Gastrocnemius medialis (tissue), 4 donors: ENCODE results near the gene ZBTB1.

Source experiments
- CTCF ChIP-seq, 5 experiments: fragments of 450-650 bp in 3 of 5; fragments of 200-600 bp in 2 of 5; sonication (generic) in 2 of 5; IDR thresholded peaks in 4 of 5; conservative IDR thresholded peaks in 1 of 5; 1 replicate in 4 of 5; 2 replicates in 1 of 5; pipeline ENCODE4 v1.5.1; 2016 to 2019; ENCODE audit warnings: antibody characterized with exemption in 5 of 5, mild to moderate bottlenecking in 3 of 5, moderate library complexity in 3 of 5
- POLR2A ChIP-seq, 2 donors: fragments of 450-650 bp; IDR thresholded peaks; one replicate each; pipeline ENCODE4 v1.6.1; 2017; ENCODE audit warnings: antibody characterized with exemption in 2 of 2, mild to moderate bottlenecking in 2 of 2, moderate library complexity in 2 of 2

DNA sequence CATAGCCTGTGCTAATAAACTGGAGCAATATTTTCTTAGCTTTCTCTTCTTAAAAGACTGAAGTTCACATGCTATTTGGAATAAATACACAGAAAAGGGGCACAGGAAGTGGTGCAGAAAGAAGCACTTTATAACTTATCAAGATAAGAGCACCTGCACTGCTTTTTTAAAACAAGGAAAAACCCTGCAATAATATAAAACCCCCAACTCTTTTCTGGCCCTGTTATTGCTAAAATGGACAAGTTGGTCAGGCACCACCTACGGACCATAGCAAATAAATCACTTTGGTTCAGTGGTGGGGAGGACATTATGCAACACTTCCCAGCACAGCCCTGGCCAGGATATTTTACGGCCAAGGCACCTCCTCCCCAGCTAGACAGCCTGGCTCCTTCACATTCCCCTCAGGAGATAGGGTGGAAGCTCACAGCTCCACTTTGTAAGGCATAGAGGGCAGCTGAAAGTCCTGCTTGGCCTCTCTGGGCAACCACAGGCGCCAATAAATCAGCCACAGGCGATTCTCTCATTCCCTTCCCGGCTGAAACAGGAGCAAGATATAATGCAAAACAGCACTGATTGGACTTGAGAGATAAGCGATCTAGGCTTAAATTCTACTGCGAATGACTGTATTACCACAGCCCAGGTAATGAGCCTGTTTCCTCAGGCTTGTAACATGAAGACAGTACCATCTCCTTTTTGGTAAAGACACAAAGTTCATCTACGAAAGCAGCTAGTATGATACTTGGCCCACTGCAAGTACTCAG lies 3.0 kb upstream of the ZBTB1 start:
- TF ChIP-seq CTCF (IDR thresholded peaks at IDR 0.05 in 4 of 5, conservative IDR thresholded peaks at IDR 0.05 in 1 of 5) (peak in 1 of 5 experiments; percentile 3), POLR2A (IDR thresholded peaks at IDR 0.05) (peak; percentile 26 to 47)
